Cardiac fibroblast (primary cell): ENCODE results near the gene EIF6.

ENCODE experiments used
- DNase-seq, 2 donors: peaks; one replicate each; pipeline versions ENCODE4 v3.0.0 to v3.0.0-alpha.2; 2010; ENCODE audit warnings: low read depth in 2 of 2
- H3K4me3 ChIP-seq, 2 donors: replicated peaks in 1 of 2; 1 replicate in 1 of 2; 2 replicates in 1 of 2; pipeline ENCODE4 v1.5.1; 2011; ENCODE audit warnings: low read depth in 2 of 2, low read length in 2 of 2, mild to moderate bottlenecking in 2 of 2, moderate library complexity in 1 of 2
- CTCF ChIP-seq: IDR thresholded peaks from one replicate; pipeline ENCODE4 v1.5.1; 2011; ENCODE audit warnings: low read depth, mild to moderate bottlenecking, low read length, inconsistent platforms

The EIF6 gene

GRCh38 chr20:35271904-35272303 lies 12.7 kb downstream of the EIF6 start:
- H3K4me3 ChIP-seq: no peak overlapping the region
- TF ChIP-seq CTCF: no peak
- DNase-seq: peak; percentile 41 to 89

- no peak for TF ChIP-seq CTCF
- DNase-seq: no peak
- H3K4me3 ChIP-seq: no peak overlapping the region
Observed at GRCh38 chr20:35271073-35271882, 13.3 kb downstream of the EIF6 start.

GRCh38 chr20:35270021-35270902 lies 14.3 kb downstream of the EIF6 start:
- no peak for DNase-seq
- no peak for TF ChIP-seq CTCF
- H3K4me3 ChIP-seq: no peak overlapping the region

GRCh38 chr20:35269055-35269781 lies 15.4 kb downstream of the EIF6 start:
- DNase-seq: peak; percentile 69 to 70
- TF ChIP-seq CTCF: peak; percentile 89

GRCh38 chr20:35267092-35267491 lies 17.5 kb downstream of the EIF6 start:
- no peak overlapping the region for H3K4me3 ChIP-seq
- TF ChIP-seq CTCF: no peak
- DNase-seq: no peak

More at GRCh38 chr20:35269055-35269781, 15.4 kb downstream of the EIF6 start:
- no peak overlapping the region for H3K4me3 ChIP-seq

- no peak overlapping the region for H3K4me3 ChIP-seq
- peak in 1 of 2 donors; percentile 20 for DNase-seq
- TF ChIP-seq CTCF: peak; percentile 19
Observed at GRCh38 chr20:35264755-35265154, 19.8 kb downstream of the EIF6 start.
